Measurements from ENCODE around the gene PPP1R3E. TPM values are rescaled to one million over a fixed set of nuclear protein-coding genes. Genes with fewer than 3 reads are reported as not detected.

The PPP1R3E gene
- total RNA-seq: 3.7 and 4.7 TPM in 2 replicates

GRCh38 chr14:23302290-23303225 is at the start of gene PPP1R3E:
TSS of gene PPP1R3E (minus strand) at chr14:23302859. CDS start at chr14:23302576, 283 bp downstream.

GRCh38 chr14:23320584-23321571 is 18.2 kb upstream of the PPP1R3E start, which contains the start of gene PABPN1:
TSS of gene PABPN1 (plus strand) at chr14:23321457. CDS start at chr14:23321470, 13 bp downstream.

GRCh38 chr14:23306412-23307145 is 3.9 kb upstream of the PPP1R3E start, which contains the start of gene BCL2L2:
TSS of gene BCL2L2 (plus strand) at chr14:23306833. CDS start at chr14:23307768, 935 bp downstream.

GRCh38 chr14:23286020-23286901 is 16.4 kb downstream of the PPP1R3E start, which contains the start of gene HOMEZ:
TSS of gene HOMEZ (minus strand) at chr14:23286132. CDS start at chr14:23285952, 180 bp downstream.

Small RNA genes lying within 50 kb of the gene (small RNA-seq; reads per million reads assigned to genes)
- gene RNU6-1046P: not detected

Other genes starting within 250 kb of the PPP1R3E start
- gene CDH24, start 245.3 kb downstream of the PPP1R3E start, total RNA-seq: 8.9 and 9.8 TPM in 2 replicates
- 126 and 134 TPM in 2 replicates for gene ACIN1, start 207.7 kb downstream of the PPP1R3E start, total RNA-seq
- gene C14orf119, start 207.4 kb downstream of the PPP1R3E start, total RNA-seq: 41.9 and 45.7 TPM in 2 replicates
- not detected in 2 replicates for gene CIROP, start 197.9 kb downstream of the PPP1R3E start, total RNA-seq
- gene CEBPE, start 183.6 kb downstream of the PPP1R3E start, total RNA-seq: not detected in 2 replicates
- gene SLC7A8, start 119.2 kb downstream of the PPP1R3E start, total RNA-seq: 1.1 and 2.4 TPM in 2 replicates
- not detected in 2 replicates for gene RNF212B, start 64.9 kb downstream of the PPP1R3E start, total RNA-seq
- 5.9 and 9.8 TPM in 2 replicates for gene HOMEZ, start 16.7 kb downstream of the PPP1R3E start, total RNA-seq
- gene BCL2L2, start 4.0 kb upstream of the PPP1R3E start, total RNA-seq: 18.5 and 22.2 TPM in 2 replicates
- gene PABPN1, start 18.6 kb upstream of the PPP1R3E start, total RNA-seq: 71.1 and 81.7 TPM in 2 replicates
- 0.86 and 1.1 TPM in 2 replicates for gene SLC22A17, start 50.0 kb upstream of the PPP1R3E start, total RNA-seq
- gene EFS, start 62.3 kb upstream of the PPP1R3E start, total RNA-seq: not detected in 2 replicates
- not detected in 2 replicates for gene IL25, start 70.0 kb upstream of the PPP1R3E start, total RNA-seq
- gene CMTM5, start 74.2 kb upstream of the PPP1R3E start, total RNA-seq: not detected in 2 replicates
- not detected in 2 replicates for gene MYH6, start 105.4 kb upstream of the PPP1R3E start, total RNA-seq
- not detected in 2 replicates for gene MYH7, start 132.8 kb upstream of the PPP1R3E start, total RNA-seq
- 41.6 and 48.2 TPM in 2 replicates for gene NGDN, start 166.8 kb upstream of the PPP1R3E start, total RNA-seq
- gene ZFHX2, start 248.9 kb upstream of the PPP1R3E start, total RNA-seq: 0.40 and 0.86 TPM in 2 replicates

Measured in thoracic aorta endothelial cell (primary cell).